GM12892 (cell line): ENCODE measurements around the gene UGT1A3.
"Not testable (repeated sequence)": the region's sequence is repeated elsewhere in the genome, so short reads cannot be mapped to it uniquely, and the experiment has no call there.

Experiments used
- DNase-seq: peaks from one replicate; pipeline ENCODE4 v3.0.0; 2011; ENCODE audit not compliant: insufficient read length
- FAIRE-seq: peaks from 2 replicates; lab custom pipeline; 2011; peaks lifted over from hg19 to GRCh38; lab: Jason Lieb, UNC
- POLR2A ChIP-seq: IDR thresholded peaks from 2 replicates; pipeline ENCODE4 v1.6.1; 2011; ENCODE audit warnings: low read depth, low read length, control low read depth
- POLR2AphosphoS5 ChIP-seq: IDR thresholded peaks from 2 replicates; pipeline ENCODE4 v1.6.1; 2011; ENCODE audit warnings: low read depth, low read length, control low read depth
- TAF1 ChIP-seq: IDR thresholded peaks from 2 replicates; pipeline ENCODE4 v1.6.1; 2011; ENCODE audit warnings: low read depth, mild to moderate bottlenecking, control low read depth, low read length, borderline replicate concordance

Gene UGT1A3

GRCh38 chr2:233711312-233712008, 17.4 kb upstream of the UGT1A3 start:
- DNase-seq (peak; percentile 26), FAIRE-seq (peak; percentile 85)
- TF ChIP-seq TAF1 (no peak), POLR2A (no peak), POLR2AphosphoS5 (no peak)

DNA sequence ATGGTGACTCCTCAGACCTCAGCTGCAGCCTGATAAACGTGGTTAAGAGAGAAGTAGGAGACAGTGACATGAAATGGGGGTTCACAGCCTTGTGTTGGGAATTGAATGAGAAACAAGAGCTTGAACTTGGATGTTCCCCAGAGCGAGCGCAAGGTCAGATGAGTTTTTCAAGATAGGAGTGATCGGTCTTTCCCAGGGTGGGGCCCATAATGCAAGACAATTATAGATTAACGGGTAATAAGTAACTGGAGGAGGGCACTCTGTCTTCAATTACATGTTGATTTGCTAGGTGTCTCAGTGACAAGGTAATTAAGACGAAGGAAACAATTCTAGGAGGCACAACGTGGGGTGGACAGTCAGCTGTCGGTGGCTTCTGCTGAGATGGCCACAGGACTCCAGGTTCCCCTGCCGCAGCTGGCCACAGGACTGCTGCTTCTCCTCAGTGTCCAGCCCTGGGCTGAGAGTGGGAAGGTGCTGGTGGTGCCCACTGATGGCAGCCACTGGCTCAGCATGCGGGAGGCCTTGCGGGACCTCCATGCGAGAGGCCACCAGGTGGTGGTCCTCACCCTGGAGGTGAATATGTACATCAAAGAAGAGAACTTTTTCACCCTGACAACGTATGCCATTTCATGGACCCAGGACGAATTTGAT, 16.1 kb upstream of the UGT1A3 start, which contains the start of gene UGT1A5:
TSS of gene UGT1A5 (plus strand) at position 297 of the 651 bp plus-strand sequence. CDS start at position 382, 85 bp downstream.
- TF ChIP-seq TAF1 (no peak), POLR2AphosphoS5 (no peak), POLR2A (no peak)
- no peak for FAIRE-seq
- no peak for DNase-seq

DNA sequence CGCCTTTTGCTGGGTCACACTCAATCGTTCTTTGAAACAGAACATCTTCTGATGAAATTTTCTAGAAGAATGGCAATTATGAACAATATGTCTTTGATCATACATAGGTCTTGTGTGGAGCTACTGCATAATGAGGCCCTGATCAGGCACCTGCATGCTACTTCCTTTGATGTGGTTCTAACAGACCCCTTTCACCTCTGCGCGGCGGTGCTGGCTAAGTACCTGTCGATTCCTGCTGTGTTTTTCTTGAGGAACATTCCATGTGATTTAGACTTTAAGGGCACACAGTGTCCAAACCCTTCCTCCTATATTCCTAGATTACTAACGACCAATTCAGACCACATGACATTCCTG, 15.6 kb upstream of the UGT1A3 start:
- DNase-seq (no peak), FAIRE-seq (no peak)
- TF ChIP-seq POLR2A (no peak), POLR2AphosphoS5 (no peak), TAF1 (no peak)

- DNase-seq (no peak), FAIRE-seq (no peak)
- TF ChIP-seq TAF1 (no peak), POLR2AphosphoS5 (no peak), POLR2A (no peak)
Measured at GRCh38 chr2:233714121-233714520, 14.7 kb upstream of the UGT1A3 start.

- DNase-seq (no peak), FAIRE-seq (no peak)
- no peak for TF ChIP-seq POLR2AphosphoS5
- TF ChIP-seq POLR2A = no peak
- no peak for TF ChIP-seq TAF1
Measured at GRCh38 chr2:233718552-233718951, 10.3 kb upstream of the UGT1A3 start, which contains the start of gene UGT1A4. Gene UGT1A4 (plus strand): TSS chr2:233718736. CDS start chr2:233718821, 85 bp downstream.

- not testable (repeated sequence) for FAIRE-seq, DNase-seq
Measured at GRCh38 chr2:233736868-233737653, 8.2 kb downstream of the UGT1A3 start.

DNA sequence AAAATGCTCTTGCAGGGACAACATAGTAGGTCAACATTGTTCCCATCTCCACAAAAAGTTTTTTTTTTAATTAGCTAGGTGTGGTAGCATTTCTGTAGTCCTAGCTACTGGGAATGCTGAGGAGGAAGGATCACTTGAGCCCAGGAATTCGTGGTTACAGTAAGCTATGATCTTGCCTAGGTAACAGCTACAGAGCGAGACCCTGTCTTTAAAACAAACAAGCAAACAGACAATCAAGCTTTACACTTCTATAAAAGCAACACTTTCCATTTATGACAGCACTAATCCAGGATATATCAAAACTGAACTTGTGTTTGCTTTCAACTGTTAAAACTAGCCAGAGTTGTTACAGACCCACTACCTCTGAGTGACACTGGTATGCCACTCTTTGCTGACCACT, 12.0 kb downstream of the UGT1A3 start:
- FAIRE-seq (no peak), DNase-seq (no peak)
- TF ChIP-seq POLR2AphosphoS5 (no peak), TAF1 (no peak), POLR2A (no peak)

- no peak for FAIRE-seq
- TF ChIP-seq POLR2AphosphoS5 (no peak), TAF1 (no peak), POLR2A (no peak)
- DNase-seq = no peak
Measured at GRCh38 chr2:233743464-233744259, 14.8 kb downstream of the UGT1A3 start.

GRCh38 chr2:233745073-233745755, 16.4 kb downstream of the UGT1A3 start:
- no peak for DNase-seq
- TF ChIP-seq TAF1 (no peak), POLR2A (no peak), POLR2AphosphoS5 (no peak)
- FAIRE-seq = peak; percentile 9

- FAIRE-seq, DNase-seq: not testable (repeated sequence)
Measured at GRCh38 chr2:233745838-233746237, 17.0 kb downstream of the UGT1A3 start.

DNA sequence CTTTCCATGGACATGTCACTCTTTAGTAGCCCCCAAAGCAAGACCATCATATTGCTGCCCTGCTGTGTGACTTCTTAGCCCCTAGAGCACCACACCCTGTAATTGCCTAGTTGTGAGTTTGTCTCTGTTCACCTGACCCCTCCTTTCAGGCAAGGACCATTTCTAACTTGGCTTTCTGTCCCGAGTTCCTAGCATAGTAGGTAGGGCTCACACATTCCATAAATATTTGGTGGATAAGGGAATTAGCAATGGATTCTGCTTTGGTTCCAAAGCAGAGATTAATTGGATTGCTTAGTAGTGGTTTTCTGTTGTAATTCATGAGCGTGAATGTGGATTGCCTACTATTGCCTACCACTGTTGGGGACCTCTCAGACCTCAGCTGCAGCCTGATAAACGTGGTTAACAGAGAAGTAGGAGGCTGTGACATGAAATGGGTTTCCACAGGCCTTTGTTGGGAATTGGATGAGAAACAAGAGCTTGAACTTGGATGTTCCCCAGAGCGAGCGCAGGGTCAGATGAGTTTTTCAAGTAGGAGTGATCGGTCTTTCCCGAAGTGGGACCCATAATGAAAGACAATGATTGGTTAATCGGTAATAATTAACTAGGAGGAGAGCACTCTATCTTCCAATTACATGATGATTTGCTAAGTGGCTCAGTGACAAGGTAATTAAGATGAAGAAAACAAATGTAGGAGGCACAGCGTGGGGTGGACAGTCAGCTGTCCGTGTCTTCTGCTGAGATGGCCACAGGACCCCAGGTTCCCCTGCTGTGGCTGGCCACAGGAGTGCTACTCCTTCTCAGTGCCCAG, 17.8 kb downstream of the UGT1A3 start:
- TF ChIP-seq TAF1 (no peak), POLR2A (no peak), POLR2AphosphoS5 (no peak)
- no peak for FAIRE-seq
- no peak for DNase-seq
